ENCODE data around the gene ZPBP2. TPM values are rescaled to one million over a fixed set of nuclear protein-coding genes. Genes with fewer than 3 reads are reported as not detected.
"Not testable (repeated sequence)": the region's sequence is repeated elsewhere in the genome, so short reads cannot be mapped to it uniquely, and the experiment has no call there.

Gene ZPBP2
- total RNA-seq, 1 experiment from 2014 or later, result not detected

DNA sequence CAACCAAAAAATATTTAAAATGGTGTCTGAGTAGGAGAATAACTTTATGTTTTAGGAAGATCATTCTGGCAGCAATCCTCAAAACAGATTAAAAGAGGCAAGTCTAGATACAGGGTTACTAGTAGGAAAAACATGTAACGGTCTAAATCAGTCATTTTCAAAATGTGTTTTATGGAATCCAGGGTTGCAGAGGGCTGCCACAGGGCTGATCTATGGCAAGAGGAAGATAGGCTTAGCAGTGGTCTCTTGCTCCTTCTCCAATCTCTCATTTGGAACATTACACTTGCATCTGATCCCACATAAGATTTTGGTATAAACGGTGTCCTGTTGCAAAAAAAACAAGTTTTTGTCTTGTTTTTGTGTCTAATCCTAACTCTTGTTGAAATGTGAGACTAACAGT lies 13.1 kb upstream of the ZPBP2 start (continued):
- TF ChIP-seq, protein P1, sequence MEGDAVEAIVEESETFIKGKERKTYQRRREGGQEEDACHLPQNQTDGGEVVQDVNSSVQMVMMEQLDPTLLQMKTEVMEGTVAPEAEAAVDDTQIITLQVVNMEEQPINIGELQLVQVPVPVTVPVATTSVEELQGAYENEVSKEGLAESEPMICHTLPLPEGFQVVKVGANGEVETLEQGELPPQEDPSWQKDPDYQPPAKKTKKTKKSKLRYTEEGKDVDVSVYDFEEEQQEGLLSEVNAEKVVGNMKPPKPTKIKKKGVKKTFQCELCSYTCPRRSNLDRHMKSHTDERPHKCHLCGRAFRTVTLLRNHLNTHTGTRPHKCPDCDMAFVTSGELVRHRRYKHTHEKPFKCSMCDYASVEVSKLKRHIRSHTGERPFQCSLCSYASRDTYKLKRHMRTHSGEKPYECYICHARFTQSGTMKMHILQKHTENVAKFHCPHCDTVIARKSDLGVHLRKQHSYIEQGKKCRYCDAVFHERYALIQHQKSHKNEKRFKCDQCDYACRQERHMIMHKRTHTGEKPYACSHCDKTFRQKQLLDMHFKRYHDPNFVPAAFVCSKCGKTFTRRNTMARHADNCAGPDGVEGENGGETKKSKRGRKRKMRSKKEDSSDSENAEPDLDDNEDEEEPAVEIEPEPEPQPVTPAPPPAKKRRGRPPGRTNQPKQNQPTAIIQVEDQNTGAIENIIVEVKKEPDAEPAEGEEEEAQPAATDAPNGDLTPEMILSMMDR (IDR thresholded peaks at IDR 0.05 in 2 of 3, conservative IDR thresholded peaks at IDR 0.05 in 1 of 3; ENCODE audit: borderline replicate concordance in 1 of 3, insufficient read depth in 1 of 3, low read depth in 2 of 3, low read length in 2 of 3), result no peak
- TF ChIP-seq EZH2phosphoT487 (IDR thresholded peaks at IDR 0.05; ENCODE audit: borderline replicate concordance) (no peak), SIN3A (IDR thresholded peaks at IDR 0.05; ENCODE audit: low read depth) (no peak), YY1 (IDR thresholded peaks at IDR 0.05; ENCODE audit: extremely low read depth, insufficient replicate concordance, low read depth, low read length) (no peak), EGR1 (IDR thresholded peaks at IDR 0.05; ENCODE audit: low read depth) (no peak), TCF7L2 (IDR thresholded peaks at IDR 0.05; ENCODE audit: borderline replicate concordance, extremely low read depth, insufficient read depth, insufficient read length) (no peak)
- TF ChIP-seq, protein P2, sequence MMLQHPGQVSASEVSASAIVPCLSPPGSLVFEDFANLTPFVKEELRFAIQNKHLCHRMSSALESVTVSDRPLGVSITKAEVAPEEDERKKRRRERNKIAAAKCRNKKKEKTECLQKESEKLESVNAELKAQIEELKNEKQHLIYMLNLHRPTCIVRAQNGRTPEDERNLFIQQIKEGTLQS (IDR thresholded peaks at IDR 0.05), result no peak

DNA sequence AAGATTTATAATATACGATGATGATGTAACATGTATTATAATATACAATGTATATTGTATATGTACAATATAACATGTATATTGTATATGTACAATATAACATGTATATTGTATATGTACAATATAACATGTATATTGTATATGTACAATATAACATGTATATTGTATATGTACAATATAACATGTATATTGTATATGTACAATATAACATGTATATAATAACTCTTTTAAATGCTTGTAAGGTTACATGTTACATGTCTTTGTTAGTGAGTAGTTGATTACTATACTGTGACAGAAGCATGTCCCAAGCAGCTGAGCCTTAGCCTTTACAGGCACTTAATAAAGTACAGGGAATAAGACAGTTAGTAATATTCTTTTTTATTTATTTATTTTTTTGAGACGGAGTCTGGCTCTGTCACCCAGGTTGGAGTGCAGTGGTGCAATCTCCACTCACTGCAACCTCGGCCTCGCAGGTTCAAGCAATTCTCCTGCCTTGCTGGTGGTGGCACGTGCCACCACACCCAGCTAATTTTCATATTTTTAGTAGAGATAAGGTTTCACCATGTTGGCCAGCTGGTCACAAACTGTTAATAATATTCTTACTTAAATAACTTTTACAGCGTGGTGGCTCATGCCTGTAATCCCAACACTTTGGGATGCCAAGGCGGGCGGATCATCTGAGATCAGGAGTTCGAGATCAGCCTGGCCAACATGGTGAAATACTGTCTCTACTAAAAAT lies 11.9 kb upstream of the ZPBP2 start:
- POLR2A ChIA-PET; BruUV-seq (replicated peaks); H3K27ac ChIP-seq (ENCODE audit: low read depth, low read length); H3K79me2 ChIP-seq (ENCODE audit: insufficient read depth, low read length); H4K20me1 ChIP-seq (ENCODE audit: insufficient read depth); DNase-seq (ENCODE audit: low read depth, low spot score); H3K27me3 ChIP-seq (ENCODE audit: insufficient read depth, low read length); H3K4me3 ChIP-seq (replicated peaks in 1 of 2; ENCODE audit: low read depth in 1 of 2, low read length in 2 of 2); H3K4me2 ChIP-seq (ENCODE audit: low read length); ATAC-seq; intact Hi-C loops (cut with micrococcal nuclease); H3K36me3 ChIP-seq (ENCODE audit: control insufficient read depth in 1 of 2, insufficient read depth in 2 of 2, low read length in 2 of 2); H3K4me1 ChIP-seq (ENCODE audit: control insufficient read depth in 1 of 2, insufficient read depth in 2 of 2, low read length in 2 of 2); H2AFZ ChIP-seq (ENCODE audit: low read depth, low read length, poor library complexity, severe bottlenecking); H3K9me2 ChIP-seq (ENCODE audit: insufficient read depth); CTCF ChIA-PET; H3K9me3 ChIP-seq (ENCODE audit: control insufficient read depth in 1 of 2, insufficient read depth in 1 of 2, low read depth in 1 of 2, low read length in 2 of 2); H3K9ac ChIP-seq (ENCODE audit: low read length); RAD21 ChIA-PET (ENCODE audit: low non-redundant PET in 1 of 2, low total read pairs in 2 of 2, uncharacterized antibody in 2 of 2, unreplicated experiment in 2 of 2): not testable (repeated sequence)

Data from HCT116 (cell line).